ENCODE measurements around the gene CUTC. TPM values are rescaled to one million over a fixed set of nuclear protein-coding genes. Genes with fewer than 3 reads are reported as not detected.
"Not testable (repeated sequence)": the region's sequence is repeated elsewhere in the genome, so short reads cannot be mapped to it uniquely, and the experiment has no call there.

Gene CUTC
- total RNA-seq, 2 donors from 2014 or later: 13.8 to 16.7 TPM

GRCh38 chr10:99743841-99744240 is 11.8 kb downstream of the CUTC start:
- Histone ChIP-seq H3K4me3 (no peak overlapping the region), H3K27ac (peak overlapping the region; percentile 42 to 55), H3K36me3 (peaks cover 43% of the 10 kb centered on the region), H3K9me3 (peaks cover 17% of the 10 kb centered on the region), H3K4me1 (ENCODE audit: control insufficient read depth in 1 of 2, low read depth in 2 of 2) (peaks cover 3 to 14% of the 10 kb centered on the region in 2 donors), H3K27me3 (replicated peaks; ENCODE audit: insufficient read depth) (no peaks in the 10 kb centered on the region)
- no peak for ATAC-seq (ENCODE audit: insufficient number of reproducible peaks, low FRiP score, low read depth)
- DNase-seq (ENCODE audit: low spot score): no peak
- no peak for TF ChIP-seq CTCF (IDR thresholded peaks at IDR 0.05)

- H3K27ac ChIP-seq; H3K4me3 ChIP-seq; DNase-seq (ENCODE audit: low spot score); H3K27me3 ChIP-seq (replicated peaks; ENCODE audit: insufficient read depth); ATAC-seq (ENCODE audit: insufficient number of reproducible peaks, low FRiP score, low read depth); H3K9me3 ChIP-seq: not testable (repeated sequence)
- H3K36me3 ChIP-seq: peaks cover 34% of the 10 kb centered on the region
- H3K4me1 ChIP-seq (ENCODE audit: control insufficient read depth in 1 of 2, low read depth in 2 of 2): peaks cover 3 to 14% of the 10 kb centered on the region in 2 donors
These were observed 14.1 kb downstream of the CUTC start for GRCh38 chr10:99746166-99746565.

- TF ChIP-seq CTCF (IDR thresholded peaks at IDR 0.05): no peak
- Histone ChIP-seq H3K4me3 (no peak overlapping the region), H3K4me1 (ENCODE audit: control insufficient read depth in 1 of 2, low read depth in 2 of 2) (peaks cover 3% of the 10 kb centered on the region in 2 donors), H3K9me3 (no peaks in the 10 kb centered on the region), H3K36me3 (peaks cover 27% of the 10 kb centered on the region), H3K27ac (no peak overlapping the region), H3K27me3 (replicated peaks; ENCODE audit: insufficient read depth) (no peaks in the 10 kb centered on the region)
- DNase-seq (ENCODE audit: low spot score) (no peak), ATAC-seq (ENCODE audit: insufficient number of reproducible peaks, low FRiP score, low read depth) (no peak)
These were observed 16.9 kb downstream of the CUTC start for GRCh38 chr10:99748823-99749451.

GRCh38 chr10:99750641-99751040 is 18.6 kb downstream of the CUTC start:
- Histone ChIP-seq H3K4me1 (ENCODE audit: control insufficient read depth in 1 of 2, low read depth in 2 of 2) (no peaks in the 10 kb centered on the region), H3K36me3 (peaks cover 32% of the 10 kb centered on the region), H3K4me3 (no peak overlapping the region), H3K27ac (no peak overlapping the region), H3K9me3 (no peaks in the 10 kb centered on the region), H3K27me3 (replicated peaks; ENCODE audit: insufficient read depth) (no peaks in the 10 kb centered on the region)
- TF ChIP-seq CTCF (IDR thresholded peaks at IDR 0.05): no peak
- ATAC-seq (ENCODE audit: insufficient number of reproducible peaks, low FRiP score, low read depth) (no peak), DNase-seq (ENCODE audit: low spot score) (no peak)

GRCh38 chr10:99754670-99755069 is 22.6 kb downstream of the CUTC start:
- Histone ChIP-seq H3K27ac (no peak overlapping the region), H3K4me1 (ENCODE audit: control insufficient read depth in 1 of 2, low read depth in 2 of 2) (no peaks in the 10 kb centered on the region), H3K9me3 (no peaks in the 10 kb centered on the region), H3K27me3 (replicated peaks; ENCODE audit: insufficient read depth) (no peaks in the 10 kb centered on the region), H3K36me3 (peaks cover 41% of the 10 kb centered on the region), H3K4me3 (no peak overlapping the region)
- DNase-seq (ENCODE audit: low spot score): no peak
- ATAC-seq (ENCODE audit: insufficient number of reproducible peaks, low FRiP score, low read depth): no peak
- TF ChIP-seq CTCF (IDR thresholded peaks at IDR 0.05): no peak

- peaks cover 53% of the 10 kb centered on the region for H3K36me3 ChIP-seq
These were observed 24.1 kb downstream of the CUTC start for GRCh38 chr10:99756159-99756558.

More at GRCh38 chr10:99756159-99756558, 24.1 kb downstream of the CUTC start:
- no peak overlapping the region for H3K4me3 ChIP-seq
- H3K27ac ChIP-seq: no peak overlapping the region
- H3K4me1 ChIP-seq (ENCODE audit: control insufficient read depth in 1 of 2, low read depth in 2 of 2): no peaks in the 10 kb centered on the region
- ATAC-seq (ENCODE audit: insufficient number of reproducible peaks, low FRiP score, low read depth): no peak
- TF ChIP-seq CTCF (IDR thresholded peaks at IDR 0.05): no peak
- peaks cover 3% of the 10 kb centered on the region for H3K9me3 ChIP-seq
- no peak for DNase-seq (ENCODE audit: low spot score)
- no peaks in the 10 kb centered on the region for H3K27me3 ChIP-seq (replicated peaks; ENCODE audit: insufficient read depth)

Measured in thoracic aorta (tissue), 2 donors.